ENCODE measurements around the gene CDK5.
"Not testable (repeated sequence)": the region's sequence is repeated elsewhere in the genome, so short reads cannot be mapped to it uniquely, and the experiment has no call there.

CDK5 gene

GRCh38 chr7:151056283-151056665 is 1.4 kb downstream of the CDK5 start:
- no peak for DNase-seq

DNA sequence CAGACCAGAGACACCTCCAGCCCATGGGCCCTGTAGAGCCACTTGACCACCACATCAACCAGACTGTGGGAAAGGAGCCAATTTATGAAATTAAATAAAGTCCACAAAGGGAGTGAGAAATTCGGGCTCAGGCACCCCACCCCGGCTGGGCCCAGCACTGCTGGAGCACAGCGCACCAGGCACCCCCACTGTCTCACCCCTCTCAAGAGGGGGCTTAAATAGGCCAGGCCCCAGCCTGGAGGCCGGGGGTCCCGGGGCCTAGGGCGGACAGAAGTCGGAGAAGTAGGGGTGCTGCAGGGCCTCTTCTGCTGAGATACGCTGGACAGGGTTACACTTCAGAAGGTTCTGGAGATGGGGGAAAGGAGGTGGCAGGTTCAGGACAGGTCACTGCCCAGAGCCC is 3.9 kb downstream of the CDK5 start:
- DNase-seq = no peak

- no peak for DNase-seq
Measured at GRCh38 chr7:151053096-151053495, 4.6 kb downstream of the CDK5 start.

- peak; percentile 52 for DNase-seq
Measured at GRCh38 chr7:151051108-151051507, 6.6 kb downstream of the CDK5 start.

GRCh38 chr7:151048911-151049463 is 8.7 kb downstream of the CDK5 start:
- DNase-seq = no peak

DNA sequence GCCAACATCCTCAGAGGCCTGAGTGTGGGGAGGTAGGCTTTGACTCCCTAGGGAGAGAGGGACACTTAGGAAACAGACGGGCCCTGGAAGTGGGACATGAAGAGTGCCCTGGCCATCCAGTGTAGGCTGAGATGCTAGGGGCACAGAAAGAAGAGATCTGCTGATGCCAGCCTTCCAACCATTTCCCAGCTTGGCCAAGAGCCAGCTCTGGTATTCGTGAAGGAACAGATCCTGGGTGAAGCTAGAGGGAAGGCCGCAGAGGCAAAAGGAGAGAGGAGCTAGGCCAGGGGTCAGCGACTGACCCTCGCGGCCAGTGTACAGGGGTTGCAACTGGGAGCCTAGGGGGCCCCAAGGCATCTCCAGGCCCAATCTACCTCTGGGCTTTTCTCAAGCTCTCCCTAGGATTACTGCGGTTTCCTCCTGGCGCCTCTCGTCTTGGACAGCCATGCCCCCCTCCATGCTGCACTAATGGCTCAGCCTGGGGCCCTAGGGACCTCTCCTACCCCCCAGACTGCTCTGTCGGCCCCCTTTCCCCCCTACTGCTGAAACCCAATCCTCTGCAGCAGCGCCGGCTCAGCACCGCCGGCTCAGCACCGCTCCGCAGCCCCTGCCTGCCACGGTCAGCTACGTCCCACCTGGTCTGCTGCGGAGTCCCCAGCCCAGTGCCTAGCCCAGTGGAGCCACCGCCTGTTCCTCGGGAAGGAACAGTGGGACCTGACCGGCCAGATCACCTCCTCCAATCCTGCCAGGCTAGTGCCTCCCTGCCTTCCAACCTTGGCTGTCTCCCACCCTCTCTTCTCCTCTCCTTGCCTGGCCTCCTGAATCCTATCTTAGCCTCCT is 9.5 kb downstream of the CDK5 start, which contains the start of gene ASIC3:
TSS of gene ASIC3 (plus strand) at position 556 of the 840 bp plus-strand sequence. CDS start 355 bp downstream, outside the sequence.
- no peak for DNase-seq

- no peak for DNase-seq
Measured at GRCh38 chr7:151046603-151047573, 10.8 kb downstream of the CDK5 start.

DNA sequence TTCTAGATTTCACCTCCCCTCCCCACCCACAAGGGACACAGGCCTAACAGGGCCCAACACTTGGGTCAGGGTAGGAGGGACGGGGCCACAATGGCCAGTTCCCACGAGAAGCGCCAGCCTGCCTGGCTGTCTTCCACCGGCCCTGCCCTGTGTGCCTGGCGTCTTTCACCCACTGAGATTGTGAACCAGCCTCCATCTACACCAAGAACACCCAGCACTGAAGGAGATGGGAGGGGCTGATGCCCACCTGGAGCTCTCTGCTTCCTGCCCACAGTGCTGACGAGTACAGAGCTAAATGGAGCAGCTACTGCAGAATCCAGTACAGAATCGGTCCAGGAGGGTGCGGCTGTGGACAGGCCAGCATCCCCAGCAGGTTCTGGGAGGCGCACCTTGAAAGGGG is 11.7 kb downstream of the CDK5 start:
- DNase-seq = no peak

DNA sequence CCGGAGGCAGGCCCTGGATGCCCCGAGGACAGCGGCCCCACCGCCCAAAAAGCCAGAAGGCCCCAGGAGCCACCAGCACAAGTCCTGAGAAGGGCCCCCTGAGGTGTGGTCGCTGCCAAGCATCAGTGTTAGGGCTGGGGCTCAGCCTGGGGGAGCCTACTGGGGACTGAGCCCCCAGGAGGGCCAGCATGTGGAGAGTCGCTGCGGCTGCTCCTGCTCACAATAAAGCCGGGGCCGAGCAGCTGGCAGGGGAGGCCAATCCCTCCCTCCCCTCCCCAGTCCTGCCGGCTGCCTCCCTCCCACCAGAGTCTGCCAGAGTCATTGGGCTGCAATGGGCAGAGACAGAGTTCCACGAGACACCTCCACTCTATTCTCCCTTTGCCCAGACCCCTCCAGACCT is 12.4 kb downstream of the CDK5 start:
- no peak for DNase-seq

- no peak for DNase-seq
Measured at GRCh38 chr7:151043959-151044358, 13.7 kb downstream of the CDK5 start.

- not testable (repeated sequence) for DNase-seq
Measured at GRCh38 chr7:151043449-151043848, 14.2 kb downstream of the CDK5 start.

DNA sequence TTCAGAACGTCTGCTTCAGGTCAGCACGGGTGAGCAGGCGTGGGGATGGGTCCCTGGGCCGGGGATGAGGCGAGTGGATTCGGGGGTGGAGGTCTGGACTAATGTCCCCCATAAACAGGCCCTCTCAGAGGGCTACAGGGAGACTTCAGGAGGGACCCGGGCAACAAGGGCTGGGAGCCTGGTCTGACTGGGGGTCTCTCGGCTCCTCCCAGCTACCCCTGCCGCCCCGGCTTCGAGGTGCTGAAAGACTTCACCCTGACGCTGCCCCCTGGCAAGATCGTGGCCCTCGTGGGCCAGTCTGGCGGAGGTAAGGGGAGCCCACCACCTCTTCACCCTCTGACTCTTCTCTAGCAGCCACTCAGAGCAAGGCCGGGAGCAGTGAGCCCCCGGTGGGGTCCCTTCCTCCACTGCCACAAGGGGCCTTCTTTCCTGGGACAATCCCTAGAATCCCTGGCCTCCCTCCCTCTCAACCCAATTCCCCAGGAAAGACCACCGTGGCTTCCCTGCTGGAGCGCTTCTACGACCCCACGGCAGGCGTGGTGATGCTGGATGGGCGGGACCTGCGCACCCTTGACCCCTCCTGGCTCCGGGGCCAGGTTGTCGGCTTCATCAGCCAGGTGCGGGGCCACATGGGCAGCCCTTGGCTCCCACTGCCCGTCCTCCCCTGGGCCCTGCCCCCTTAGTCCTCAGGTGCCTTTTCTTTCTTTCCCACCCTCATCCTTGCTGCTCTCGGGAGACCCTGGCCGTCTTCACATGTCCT is 16.9 kb downstream of the CDK5 start:
- no peak for DNase-seq

DNA sequence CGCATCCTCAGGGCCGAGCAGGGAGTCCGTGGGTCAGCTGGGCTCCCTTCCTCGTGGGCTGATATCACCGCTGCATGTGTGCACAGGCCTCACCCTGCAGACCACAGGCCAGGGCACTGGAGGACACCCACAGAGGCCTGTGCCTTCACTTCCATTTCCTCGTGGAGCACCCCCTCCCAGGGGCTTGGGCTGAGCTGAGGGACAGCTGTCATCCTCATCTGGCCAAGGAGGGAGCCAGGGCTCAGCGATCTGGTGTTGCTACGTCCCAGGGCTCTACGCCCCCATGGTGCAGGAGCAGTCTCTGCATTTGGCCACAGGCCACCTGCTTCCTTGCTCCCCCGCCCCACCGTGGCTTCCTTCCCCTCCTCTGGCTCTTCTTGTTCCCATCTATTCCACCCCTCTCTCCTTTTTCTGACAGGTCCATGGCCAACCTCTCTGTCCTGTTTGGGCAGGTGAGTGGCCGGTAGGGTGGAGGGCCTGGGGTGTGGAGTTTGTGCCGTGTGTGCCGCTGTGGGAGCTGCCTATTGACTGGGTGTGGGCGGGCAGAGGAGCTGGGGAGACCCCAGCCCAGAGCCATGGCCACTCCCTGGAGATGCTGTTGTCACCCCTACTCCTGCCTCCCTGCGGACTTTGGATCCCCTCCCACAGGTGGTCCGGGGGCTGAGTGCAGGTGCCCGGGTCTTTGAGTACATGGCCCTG is 17.7 kb downstream of the CDK5 start:
- no peak for DNase-seq

- peak; percentile 42 for DNase-seq
Measured at GRCh38 chr7:151038951-151039849, 18.5 kb downstream of the CDK5 start.

GRCh38 chr7:151035902-151036301 is 21.8 kb downstream of the CDK5 start:
- no peak for DNase-seq

DNA sequence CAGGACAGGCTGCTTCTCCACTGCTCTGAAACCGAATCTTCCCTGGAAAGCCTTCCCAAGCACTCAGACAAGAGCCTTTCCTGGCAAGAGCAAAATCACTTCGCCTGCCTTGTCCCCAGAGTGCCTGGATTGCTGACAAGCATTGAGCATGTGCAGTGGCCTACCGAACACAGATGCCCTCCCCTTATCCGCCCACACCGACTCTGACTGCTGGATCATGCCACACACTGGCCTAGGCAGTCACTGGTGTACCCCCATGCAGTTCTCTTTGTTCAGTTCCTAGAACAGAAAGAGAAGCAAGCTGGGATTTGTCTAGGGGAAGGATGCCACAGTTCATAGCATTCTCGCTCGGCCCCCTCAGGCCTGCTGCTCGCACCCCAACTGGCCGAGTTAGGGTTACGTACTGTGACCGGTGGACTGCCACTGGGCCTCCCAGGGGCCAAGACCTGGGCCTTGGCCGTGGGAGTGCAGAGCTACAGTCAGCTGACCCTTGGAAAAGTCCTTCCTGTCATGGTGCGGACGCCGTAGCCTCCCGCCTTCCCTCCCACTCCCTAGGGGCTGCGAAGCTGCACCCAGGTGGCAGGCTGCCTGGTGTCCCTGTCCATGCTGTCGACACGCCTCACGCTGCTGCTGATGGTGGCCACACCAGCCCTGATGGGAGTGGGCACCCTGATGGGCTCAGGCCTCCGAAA is 22.5 kb downstream of the CDK5 start:
- no peak for DNase-seq

DNA sequence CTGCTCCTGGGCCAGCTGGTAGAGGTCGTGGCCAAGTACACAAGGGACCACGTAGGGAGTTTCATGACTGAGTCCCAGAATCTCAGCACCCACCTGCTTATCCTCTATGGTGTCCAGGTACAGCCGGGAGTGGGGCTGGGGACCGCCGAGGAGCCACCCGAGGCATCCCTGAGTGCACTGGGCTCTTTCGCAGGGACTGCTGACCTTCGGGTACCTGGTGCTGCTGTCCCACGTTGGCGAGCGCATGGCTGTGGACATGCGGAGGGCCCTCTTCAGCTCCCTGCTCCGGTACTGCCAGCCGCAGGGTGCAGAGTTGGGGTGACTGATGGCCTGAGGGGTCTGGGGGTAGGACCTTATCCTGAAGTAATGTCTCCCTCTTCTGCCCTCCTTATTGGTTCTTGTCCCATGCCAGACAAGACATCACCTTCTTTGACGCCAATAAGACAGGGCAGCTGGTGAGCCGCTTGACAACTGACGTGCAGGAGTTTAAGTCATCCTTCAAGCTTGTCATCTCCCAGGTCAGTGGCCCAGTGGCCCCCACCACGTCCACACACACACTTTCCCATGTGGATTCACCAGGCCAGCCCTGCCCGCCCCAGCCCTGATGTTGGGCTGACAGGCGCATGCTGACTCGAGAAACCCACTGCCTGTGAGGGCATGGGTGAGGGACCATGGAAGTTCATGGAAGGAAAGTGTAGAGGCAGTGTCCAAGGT is 23.2 kb downstream of the CDK5 start:
- DNase-seq = no peak

GRCh38 chr7:151033864-151034249 is 23.8 kb downstream of the CDK5 start:
- no peak for DNase-seq
